ENCODE data around the gene DGAT2.

The DGAT2 gene

GRCh38 chr11:75831915-75832502 is 63.4 kb downstream of the DGAT2 start:
- no peak for DNase-seq

- no peak for DNase-seq
These were observed 66.2 kb downstream of the DGAT2 start for GRCh38 chr11:75834728-75835127.

- no peak for DNase-seq
These were observed 67.8 kb downstream of the DGAT2 start for GRCh38 chr11:75836417-75836816.

- DNase-seq: no peak
These were observed 71.3 kb downstream of the DGAT2 start for GRCh38 chr11:75839851-75840250.

- no peak for DNase-seq
These were observed 71.9 kb downstream of the DGAT2 start for GRCh38 chr11:75840522-75840921.

- DNase-seq: no peak
These were observed 73.2 kb downstream of the DGAT2 start for GRCh38 chr11:75841739-75842138.

- DNase-seq: no peak
These were observed 76.7 kb downstream of the DGAT2 start for GRCh38 chr11:75845324-75845723.

- no peak for DNase-seq
These were observed 81.3 kb downstream of the DGAT2 start for GRCh38 chr11:75849894-75850293.

- DNase-seq: no peak
These were observed 82.2 kb downstream of the DGAT2 start for GRCh38 chr11:75850787-75851186.

All from hematopoietic multipotent progenitor cell treated with erythropoietin and hydrocortisone succinate and interleukin-3 and kit ligand, for 8 days (in vitro differentiated cells).